HG02970 (cell line): Measurements from ENCODE around the gene INVS.
"Not testable (repeated sequence)": the region's sequence is repeated elsewhere in the genome, so short reads cannot be mapped to it uniquely, and the experiment has no call there.

Experiments
- ATAC-seq: cut with Tn5 transposase; IDR thresholded peaks from one replicate; pipeline ENCODE4 v1.9.1; 2021; ENCODE audit warnings: mild to moderate bottlenecking, moderate library complexity, moderate number of reproducible peaks; ENCODE audit not compliant: unreplicated experiment, low FRiP score

INVS gene, protein sequence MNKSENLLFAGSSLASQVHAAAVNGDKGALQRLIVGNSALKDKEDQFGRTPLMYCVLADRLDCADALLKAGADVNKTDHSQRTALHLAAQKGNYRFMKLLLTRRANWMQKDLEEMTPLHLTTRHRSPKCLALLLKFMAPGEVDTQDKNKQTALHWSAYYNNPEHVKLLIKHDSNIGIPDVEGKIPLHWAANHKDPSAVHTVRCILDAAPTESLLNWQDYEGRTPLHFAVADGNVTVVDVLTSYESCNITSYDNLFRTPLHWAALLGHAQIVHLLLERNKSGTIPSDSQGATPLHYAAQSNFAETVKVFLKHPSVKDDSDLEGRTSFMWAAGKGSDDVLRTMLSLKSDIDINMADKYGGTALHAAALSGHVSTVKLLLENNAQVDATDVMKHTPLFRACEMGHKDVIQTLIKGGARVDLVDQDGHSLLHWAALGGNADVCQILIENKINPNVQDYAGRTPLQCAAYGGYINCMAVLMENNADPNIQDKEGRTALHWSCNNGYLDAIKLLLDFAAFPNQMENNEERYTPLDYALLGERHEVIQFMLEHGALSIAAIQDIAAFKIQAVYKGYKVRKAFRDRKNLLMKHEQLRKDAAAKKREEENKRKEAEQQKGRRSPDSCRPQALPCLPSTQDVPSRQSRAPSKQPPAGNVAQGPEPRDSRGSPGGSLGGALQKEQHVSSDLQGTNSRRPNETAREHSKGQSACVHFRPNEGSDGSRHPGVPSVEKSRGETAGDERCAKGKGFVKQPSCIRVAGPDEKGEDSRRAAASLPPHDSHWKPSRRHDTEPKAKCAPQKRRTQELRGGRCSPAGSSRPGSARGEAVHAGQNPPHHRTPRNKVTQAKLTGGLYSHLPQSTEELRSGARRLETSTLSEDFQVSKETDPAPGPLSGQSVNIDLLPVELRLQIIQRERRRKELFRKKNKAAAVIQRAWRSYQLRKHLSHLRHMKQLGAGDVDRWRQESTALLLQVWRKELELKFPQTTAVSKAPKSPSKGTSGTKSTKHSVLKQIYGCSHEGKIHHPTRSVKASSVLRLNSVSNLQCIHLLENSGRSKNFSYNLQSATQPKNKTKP

DNA sequence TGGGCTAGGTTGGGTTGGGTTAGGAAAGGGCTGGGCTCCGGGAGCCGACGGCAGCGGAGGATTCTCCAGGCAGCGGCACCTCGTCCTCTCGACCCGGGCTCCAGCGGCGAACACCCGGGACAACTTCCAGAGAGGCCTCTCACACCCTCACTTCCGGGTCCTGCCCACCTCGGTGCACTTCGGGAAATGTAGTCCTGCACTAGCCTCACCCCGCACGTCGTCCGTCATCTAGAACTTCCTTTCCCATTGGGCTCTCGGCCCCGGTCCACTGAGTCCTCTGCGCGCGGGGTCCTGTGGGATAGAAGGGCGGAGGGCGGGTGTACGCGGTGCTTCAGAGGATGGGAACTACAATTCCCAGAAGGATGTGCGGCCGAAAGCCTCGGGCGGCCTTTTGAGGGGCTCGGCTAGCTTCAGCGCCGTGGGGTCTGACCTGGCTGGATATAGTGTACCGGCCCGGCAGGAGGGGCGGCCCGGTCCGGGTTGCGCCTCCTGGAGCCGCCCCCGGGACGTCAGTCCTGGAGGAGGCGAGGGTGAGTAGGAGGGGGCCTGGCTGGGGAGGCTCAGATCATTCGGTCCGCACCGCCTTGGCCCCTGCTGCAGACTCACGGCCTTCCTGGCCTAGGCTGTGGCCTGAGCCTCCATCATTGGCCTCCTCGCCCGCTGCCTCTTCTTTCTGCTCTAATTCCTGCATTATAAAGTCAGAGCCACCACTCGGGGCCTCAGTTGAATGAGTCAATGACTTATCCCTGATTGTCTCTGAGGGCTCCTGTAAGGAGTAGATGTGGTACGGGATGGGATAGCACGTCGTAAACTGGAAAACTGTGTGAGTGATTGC is at the start of gene INVS, which contains the start of gene ERP44:
TSS of gene INVS (plus strand) at position 357 of the 835 bp plus-strand sequence. CDS start 5,279 bp downstream, outside the sequence.
TSS of gene ERP44 (minus strand) at position 114 of the 835 bp plus-strand sequence. CDS start 160 bp downstream, outside the sequence.
- peak; percentile 98 for ATAC-seq

DNA sequence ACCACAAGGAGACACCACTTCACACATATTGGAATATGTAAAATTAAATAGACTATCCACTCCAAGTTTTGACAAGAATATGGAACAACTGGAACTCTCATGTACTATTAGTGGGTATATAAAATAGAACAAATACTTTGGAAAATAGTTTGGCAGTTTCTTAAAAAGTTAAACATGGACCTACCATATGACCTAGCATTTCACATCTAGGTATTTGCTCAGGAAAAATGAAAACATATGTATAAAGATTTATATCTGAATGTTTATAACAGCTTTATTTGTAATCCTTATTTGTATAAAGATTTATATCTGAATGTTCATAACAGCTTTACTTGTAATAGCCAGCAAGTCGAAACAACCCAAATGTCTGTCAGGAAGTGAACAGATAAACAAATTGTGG is 49.5 kb upstream of the INVS start:
- no peak for ATAC-seq

DNA sequence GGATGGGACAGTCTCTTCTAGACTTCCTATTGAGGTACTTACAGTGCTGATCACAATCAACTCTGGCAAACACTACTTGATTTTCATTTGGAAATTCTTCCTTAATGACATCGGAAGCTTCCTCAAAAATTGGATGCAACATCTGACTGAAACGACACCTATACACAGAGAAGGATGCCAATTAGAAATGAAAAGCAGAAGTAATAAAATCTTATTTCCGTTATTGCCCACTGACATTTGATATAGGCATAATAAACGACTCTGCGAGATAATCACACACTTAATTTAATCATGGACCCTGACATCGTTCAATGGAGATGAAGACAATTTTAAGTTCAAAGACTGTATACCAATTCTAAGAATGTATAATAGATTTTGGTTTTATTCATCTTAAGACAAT is 46.7 kb upstream of the INVS start:
- no peak for ATAC-seq

DNA sequence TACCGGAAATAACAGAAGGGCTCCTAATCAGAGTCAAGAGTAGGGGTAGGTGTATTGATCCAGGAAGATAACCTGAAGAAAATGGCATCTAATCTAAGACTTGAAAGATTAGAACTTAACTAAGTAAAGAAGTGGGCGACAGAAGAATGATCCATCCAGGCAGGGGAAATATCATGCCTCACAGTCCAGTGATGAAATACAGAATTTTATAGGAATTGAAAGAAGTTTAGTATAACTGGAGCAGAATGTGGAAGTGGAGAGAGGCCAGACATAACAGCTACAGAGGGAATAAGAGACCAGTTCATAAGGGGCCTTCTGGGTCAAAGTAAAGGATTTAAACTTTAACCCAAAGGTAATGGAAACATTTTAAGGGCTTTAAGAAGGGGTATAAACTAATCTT is 42.5 kb upstream of the INVS start:
- ATAC-seq, result no peak

DNA sequence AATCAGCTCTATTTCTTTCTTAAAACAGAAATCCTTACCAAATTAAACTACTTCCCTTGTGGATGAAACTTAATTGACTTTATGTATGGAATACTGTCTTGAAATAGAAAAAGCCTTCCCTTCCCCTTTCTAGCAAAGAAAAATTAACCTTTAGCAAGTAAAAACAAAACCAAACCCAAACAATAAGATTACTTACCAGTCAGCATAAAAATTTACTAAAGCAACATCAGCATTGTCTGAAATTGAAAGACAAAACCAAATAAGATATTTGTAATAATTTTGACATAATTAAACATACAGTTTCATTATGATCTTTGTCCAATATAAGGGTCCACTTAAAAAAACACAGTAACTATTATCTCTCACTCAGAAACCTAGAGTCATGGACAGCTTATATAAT is 41.4 kb upstream of the INVS start:
- ATAC-seq, result no peak

DNA sequence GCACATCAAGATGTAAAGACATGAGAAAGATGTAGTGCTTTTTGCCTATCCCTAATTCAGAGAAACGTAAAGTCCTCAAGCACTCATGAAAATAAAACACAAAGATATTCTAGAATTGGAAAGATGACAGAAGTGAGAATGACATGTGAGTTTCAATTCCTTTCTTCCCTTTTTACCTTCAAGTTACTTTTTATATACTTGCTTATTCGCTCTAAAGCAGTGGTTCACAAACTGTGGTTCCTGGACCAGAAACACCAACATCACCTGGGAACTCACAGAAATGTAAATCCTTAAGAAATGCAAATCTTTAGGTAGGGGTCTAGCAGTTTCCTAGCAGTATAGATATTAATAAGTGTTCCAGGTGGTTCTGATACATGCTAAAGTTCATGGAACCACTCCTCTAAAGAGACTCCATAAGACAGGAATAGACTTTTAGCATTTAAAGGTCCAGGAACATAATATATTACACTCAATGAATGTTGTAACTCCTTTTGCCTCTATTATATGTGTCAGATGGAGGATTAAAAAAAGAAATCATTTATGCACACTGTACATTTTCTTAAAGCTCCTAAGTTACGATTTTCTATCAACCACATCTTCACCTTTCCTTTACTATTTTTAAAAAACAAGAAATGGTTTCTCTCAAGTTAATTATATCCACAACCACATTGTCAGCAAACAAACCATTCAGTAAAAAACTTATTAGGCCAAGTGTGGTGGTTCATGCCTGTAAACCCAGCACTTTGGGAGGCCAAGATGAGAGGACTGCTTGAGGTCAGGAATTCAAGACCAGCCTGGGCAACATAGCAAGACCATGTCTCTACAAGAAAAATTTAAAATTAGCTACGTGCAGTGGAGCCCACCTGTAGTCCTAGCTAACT is 40.1 kb upstream of the INVS start:
- ATAC-seq, result peak; percentile 73

DNA sequence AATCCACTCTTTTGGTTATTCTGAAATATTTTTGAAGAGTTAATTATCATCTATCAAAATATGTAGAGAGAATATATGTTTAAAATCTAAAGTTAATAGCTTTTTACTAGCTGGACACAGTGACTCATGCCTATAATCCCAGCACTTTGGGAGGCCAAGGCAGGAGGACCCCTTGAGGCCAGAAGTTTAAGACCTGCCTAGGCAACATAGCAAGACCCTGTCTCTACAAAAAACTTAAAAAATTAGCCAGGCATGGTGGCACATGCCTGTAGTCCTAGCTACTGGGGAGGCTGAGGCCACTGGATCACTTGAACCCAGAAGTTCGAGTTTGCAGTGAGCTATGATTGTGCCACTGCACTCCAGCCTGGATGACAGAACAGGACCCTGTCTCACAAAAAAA is 36.4 kb upstream of the INVS start:
- not testable (repeated sequence) for ATAC-seq

DNA sequence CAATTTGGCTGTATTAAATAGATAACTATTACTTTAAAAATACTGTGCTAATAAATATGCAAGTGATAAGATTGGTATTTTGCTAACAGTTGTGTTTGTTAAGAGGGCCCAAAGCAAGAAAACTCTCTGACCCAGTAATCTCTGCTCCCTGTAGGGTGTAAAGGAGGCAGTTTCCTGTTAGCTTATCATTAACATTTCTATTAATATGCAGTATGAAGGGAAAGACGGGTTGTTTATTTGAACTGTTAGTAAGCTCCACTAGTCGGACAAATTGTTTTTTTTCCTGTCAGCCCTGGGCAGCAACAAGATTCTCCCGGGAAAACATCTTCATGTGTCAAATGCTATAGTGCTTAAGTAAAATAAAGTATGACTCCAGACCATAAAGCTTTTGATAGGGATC is 35.9 kb upstream of the INVS start:
- ATAC-seq, result no peak

DNA sequence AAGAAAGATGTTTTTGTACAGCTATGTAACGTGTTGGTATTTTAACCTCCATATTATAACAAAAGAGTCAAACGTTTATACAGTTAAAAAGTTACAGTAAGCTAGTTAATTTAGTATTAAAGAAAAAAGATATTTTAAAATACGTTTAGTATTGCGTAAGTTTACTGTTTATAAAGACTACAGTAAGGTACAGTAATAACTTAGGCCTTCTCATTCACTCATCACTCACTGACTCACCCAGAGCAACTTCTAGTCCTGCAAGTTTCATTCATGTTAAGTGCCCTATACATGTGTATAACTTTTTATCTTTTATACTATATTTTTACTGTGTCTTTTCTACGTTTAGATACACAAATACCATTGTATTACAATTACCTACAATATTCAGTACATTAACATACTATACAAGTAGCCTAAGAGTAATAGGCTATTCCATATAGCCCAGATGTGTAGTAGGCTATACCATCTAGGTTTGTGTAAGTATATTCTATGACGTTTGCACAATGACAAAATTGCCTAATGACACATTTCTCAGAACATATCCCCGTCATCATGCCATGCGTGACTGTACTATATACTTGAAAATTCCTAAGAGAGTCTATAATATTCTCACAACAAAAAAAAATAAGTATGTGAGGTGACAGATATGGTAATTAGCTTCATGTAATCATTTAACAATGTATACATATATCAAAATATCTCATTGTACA is 34.0 kb upstream of the INVS start:
- ATAC-seq, result no peak

DNA sequence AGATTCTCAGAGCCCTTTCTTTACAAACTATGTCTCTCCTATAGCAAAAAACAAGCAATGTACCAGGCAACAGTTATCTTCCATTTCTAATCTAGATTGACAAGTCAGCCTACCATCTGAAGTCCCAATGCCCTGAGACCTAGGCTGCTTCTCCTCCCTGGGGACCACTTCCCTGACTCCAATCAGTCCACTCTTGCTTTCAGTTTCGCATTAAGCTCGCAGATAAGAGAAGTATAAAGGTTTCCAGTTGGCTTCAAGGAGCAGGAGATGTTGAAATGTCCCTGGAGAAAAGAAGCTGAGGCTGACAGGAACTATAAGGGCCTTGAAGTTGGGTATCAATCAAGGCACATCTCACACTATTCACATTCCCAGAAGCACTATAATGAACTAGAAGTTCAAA is 32.5 kb upstream of the INVS start:
- no peak for ATAC-seq

DNA sequence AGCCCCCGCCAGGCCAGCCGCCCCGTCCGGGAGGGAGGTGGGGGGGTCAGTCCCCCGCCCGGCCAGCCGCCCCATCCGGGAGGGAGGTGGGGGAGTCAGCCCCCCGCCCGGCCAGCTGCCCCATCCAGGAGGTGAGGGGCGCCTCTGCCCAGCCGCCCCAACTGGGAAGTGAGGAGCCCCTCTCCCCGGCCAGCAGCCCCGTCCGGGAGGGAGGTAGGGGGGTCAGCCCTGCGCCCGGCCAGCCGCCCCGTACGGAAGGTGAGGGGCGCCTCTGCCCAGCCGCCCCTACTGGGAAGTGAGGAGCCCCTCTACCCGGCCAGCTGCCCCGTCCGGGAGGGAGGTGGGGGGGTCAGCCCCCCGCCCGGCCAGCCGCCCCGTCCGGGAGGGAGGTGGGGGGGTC is 31.1 kb upstream of the INVS start:
- not testable (repeated sequence) for ATAC-seq

DNA sequence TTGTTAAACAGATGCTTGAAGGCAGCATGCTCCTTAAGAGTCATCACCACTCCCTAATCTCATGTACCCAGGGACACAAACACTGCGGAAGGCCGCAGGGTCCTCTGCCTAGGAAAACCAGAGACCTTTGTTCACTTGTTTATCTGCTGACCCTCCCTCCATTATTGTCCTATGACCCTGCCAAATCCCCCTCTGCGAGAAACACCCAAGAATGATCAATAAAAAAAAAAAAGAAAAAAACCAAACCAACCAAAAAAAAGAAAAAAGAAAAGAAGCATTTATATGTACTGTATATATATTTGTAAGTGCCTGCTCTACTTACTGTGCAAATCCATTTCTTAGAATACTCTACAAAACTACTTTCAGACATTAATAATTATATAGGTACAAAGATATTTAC is 30.0 kb upstream of the INVS start:
- not testable (repeated sequence) for ATAC-seq

DNA sequence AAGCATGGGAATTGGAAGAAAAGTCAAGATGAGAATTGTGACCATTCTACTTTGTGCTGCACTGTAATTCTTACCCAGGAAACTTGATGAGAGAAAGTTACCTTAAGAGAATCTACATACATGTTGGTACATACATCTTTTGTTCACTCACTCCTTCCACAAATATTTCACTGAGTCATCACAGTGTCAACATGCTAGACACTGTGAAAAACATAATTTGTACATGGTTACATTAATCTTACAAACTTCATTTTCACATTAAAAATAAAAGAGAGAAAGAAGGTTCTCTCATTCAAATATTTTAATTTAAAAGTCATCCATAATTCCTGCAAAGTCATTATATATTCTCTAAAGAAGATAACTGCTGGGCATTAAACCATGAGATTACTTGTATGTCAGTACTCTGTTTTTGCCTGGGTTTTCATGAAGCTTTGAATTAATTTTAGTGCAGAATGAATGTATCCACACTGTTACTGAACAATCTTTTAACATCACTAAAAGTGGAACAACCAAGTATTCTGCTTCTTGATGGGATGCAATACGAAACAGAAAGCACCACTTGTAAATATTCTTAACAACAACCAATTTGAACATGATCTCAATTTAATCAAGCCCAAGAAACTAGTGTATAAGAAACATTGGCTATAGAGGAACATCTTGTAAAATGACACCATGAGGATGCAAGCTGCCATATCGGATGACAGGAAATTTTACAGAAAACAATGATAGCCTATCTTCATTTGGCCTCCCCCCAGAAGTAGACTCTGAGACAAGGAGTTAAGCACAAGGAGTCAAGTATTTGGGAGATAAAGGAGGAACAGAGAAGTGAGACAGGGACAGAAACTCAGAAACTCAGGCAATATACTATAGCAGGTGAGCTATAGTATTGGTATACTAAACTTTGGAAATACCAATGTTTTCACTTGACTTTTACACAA is 28.7 kb upstream of the INVS start:
- no peak for ATAC-seq

DNA sequence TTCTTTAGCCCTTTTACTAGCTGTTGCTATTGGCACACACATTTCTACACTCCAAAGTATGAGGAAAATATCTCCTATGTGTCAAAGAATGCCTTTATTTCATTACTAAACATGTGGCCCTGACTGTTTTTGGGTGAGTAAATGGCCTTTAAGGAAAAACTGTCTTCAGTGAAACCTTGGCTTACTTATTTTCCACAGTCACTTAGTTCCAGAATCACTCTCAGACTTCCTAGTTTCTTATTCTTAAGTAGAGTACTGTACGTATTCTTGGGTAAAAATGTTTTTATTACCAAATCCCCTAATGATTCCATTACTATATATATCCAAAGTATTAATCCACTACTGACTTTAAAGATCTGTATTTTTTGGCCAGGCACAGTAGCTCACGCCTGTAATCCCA is 27.8 kb upstream of the INVS start:
- ATAC-seq, result no peak

DNA sequence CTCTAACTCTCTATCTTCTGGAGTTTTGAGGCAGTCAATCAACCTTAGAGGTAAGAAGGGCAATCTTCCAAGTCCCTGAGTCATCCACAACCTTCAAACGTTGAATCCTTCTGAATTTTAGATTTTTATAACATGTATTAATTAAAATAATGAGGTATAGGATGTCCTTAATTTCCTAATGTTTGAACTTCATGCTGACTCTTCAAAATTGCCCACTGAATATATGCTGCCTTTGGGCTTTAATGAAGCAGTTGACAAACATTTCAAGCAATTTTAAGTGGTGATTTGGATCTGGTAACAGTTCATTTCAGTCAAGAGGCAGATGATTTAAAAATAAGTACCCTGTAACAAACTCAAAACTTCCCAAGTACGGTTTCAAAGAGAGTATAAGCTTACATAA is 26.2 kb upstream of the INVS start:
- ATAC-seq, result no peak

DNA sequence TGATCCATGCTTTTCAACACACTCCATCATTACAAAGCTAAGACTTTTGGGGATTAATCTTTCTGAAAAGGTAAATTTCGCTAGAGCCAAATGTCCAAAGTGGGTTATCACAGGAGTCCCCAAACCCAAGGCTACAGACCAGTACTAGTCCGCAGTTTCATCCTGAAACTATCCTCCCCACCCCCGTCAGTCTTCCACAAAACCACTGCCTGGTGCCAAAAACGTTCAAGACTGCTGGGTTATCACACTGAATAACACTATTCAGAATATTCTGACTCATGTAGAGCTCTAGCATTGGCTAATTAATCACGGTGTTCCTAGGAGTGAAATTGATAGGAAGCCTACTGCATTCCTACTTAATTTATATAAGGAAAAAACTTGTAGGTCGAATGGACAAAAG is 24.9 kb upstream of the INVS start:
- no peak for ATAC-seq

DNA sequence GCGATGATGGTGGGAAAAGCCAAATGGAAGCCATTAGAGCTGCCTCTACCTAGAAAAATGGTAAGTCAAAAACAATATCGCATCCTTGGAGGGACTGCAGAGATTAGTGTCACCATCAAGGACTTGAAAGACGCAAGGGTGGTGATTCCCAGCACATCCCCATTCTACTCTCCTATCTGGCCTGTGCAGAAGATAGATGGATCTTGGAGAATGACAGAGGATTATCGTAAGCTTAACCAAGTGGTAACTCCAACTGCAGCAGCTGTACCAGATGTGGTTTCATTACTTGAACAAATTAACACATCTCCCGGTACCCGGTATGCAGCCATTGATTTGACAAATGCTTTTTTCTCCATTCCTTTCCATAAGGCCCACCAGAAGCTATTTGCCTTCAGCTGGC is 24.1 kb upstream of the INVS start:
- no peak for ATAC-seq

DNA sequence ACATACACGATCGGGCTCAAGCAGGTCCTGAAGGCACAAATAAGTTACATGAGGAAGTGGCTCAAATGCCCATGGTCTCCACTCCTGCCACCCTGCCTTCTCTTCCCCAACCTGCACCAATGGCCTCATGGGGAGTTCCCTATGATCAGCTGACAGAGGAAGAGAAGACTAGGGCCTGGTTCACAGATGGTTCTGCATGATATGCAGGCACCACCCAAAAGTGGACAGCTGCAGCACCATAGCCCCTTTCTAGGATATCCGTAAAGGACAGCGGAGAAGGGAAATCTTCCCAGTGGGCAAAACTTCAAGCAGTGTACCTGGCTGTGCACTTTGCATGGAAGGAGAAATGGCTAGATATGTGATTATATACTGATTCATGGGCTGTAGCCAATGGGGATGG is 22.8 kb upstream of the INVS start:
- not testable (repeated sequence) for ATAC-seq
